SU-DHL-6 (cell line): ENCODE measurements around the gene MNX1.

Source experiments
- EZH2phosphoT487 ChIP-seq: fragments of 200-600 bp; sonication (generic), shearing (Covaris generic); conservative IDR thresholded peaks from 2 replicates; pipeline ENCODE4 v1.6.1; 2018; ENCODE audit warnings: mild to moderate bottlenecking, antibody characterized with exemption, low read length, moderate library complexity, mixed read lengths
- TF ChIP-seq, protein P1 (sequence below): fragments of 200-600 bp; sonication (generic); IDR thresholded peaks from one replicate; pipeline ENCODE4 v1.5.1; 2017; ENCODE audit warnings: antibody characterized with exemption, mild to moderate bottlenecking, low read length, moderate library complexity; ENCODE audit not compliant: insufficient read depth, poor library complexity, severe bottlenecking

DNA sequence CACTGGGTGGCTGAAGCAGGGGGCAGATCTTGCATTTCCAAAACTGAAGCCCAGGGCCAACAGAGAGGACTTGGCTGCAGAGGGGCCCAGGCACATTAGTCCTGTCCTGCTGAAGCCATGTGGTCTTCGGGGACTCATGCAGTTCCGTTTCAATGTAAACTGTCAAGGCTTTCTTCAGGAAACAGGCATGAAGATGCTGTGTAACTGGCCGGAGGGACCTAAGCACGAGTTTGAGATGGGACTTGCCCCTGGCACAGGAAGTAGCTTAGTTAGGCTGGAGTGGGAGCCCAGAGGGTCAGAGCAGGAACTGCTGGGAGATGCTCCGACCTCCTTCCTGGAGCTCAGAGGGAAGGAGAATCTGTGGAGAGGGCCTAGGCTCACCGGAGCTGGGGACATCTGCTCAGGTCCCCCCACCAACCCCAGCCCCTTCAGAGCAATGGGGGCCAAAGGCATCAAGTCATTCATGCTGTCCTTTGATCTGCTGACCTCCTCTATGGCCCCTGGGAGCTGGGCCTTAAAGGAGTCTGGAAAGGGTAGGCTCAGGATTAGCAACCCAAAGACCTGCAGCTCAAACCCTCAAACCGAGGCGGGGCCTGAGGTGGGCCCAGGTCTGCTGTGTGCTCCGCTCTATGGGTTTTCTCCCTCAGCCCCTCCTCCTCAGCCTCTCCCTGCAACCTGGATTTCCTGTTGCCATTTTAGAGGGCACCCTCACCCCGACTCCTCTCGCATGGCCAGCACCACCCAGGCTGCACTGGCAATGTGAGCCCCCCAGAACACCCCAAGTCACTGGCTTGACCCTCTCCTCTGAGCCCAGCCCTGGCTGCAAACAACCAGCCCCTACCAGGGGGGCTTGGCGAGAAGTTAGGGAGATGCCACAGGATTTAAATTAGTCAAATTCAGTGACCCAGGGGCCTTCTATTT, 4.4 kb upstream of the MNX1 start:
- TF ChIP-seq, protein P1, sequence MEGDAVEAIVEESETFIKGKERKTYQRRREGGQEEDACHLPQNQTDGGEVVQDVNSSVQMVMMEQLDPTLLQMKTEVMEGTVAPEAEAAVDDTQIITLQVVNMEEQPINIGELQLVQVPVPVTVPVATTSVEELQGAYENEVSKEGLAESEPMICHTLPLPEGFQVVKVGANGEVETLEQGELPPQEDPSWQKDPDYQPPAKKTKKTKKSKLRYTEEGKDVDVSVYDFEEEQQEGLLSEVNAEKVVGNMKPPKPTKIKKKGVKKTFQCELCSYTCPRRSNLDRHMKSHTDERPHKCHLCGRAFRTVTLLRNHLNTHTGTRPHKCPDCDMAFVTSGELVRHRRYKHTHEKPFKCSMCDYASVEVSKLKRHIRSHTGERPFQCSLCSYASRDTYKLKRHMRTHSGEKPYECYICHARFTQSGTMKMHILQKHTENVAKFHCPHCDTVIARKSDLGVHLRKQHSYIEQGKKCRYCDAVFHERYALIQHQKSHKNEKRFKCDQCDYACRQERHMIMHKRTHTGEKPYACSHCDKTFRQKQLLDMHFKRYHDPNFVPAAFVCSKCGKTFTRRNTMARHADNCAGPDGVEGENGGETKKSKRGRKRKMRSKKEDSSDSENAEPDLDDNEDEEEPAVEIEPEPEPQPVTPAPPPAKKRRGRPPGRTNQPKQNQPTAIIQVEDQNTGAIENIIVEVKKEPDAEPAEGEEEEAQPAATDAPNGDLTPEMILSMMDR: no peak
- TF ChIP-seq EZH2phosphoT487: no peak
